Ascending aorta (tissue), 2 donors: Measurements from ENCODE around the gene ZMAT5. TPM values are rescaled to one million over a fixed set of nuclear protein-coding genes. Genes with fewer than 3 reads are reported as not detected.

ENCODE experiments used
- DNase-seq, 2 donors: peaks; one replicate each; pipeline ENCODE4 v3.0.0-alpha.2; 2019; ENCODE audit warnings: low spot score in 2 of 2
- H3K27ac ChIP-seq, 2 donors: fragments of 200-600 bp; sonication (generic); one replicate each; pipeline ENCODE4 v1.5.1; 2016 to 2017; ENCODE audit warnings: mild to moderate bottlenecking in 1 of 2
- H3K27me3 ChIP-seq: fragments of 200-600 bp; sonication (generic); one replicate; pipeline ENCODE4 v1.5.1; 2017
- H3K36me3 ChIP-seq, 2 donors: fragments of 200-600 bp; sonication (generic); one replicate each; pipeline ENCODE4 v1.5.1; 2016
- H3K4me1 ChIP-seq, 2 donors: fragments of 200-600 bp; sonication (generic); one replicate each; pipeline ENCODE4 v1.5.1; 2016 to 2017; ENCODE audit warnings: mild to moderate bottlenecking in 1 of 2
- H3K4me3 ChIP-seq, 2 donors: fragments of 200-600 bp; sonication (generic); one replicate each; pipeline ENCODE4 v1.5.1; 2016 to 2017; ENCODE audit warnings: mild to moderate bottlenecking in 1 of 2
- H3K9me3 ChIP-seq, 2 donors: fragments of 200-600 bp; sonication (generic); one replicate each; pipeline ENCODE4 v1.5.1; 2016
- CTCF ChIP-seq, 3 experiments: fragments of 200-600 bp in 2 of 3; fragments of 450-650 bp in 1 of 3; sonication (generic) in 2 of 3; IDR thresholded peaks; one replicate each; pipeline ENCODE4 v1.5.1; 2016 to 2019; ENCODE audit warnings: antibody characterized with exemption in 3 of 3, mild to moderate bottlenecking in 1 of 3, moderate library complexity in 1 of 3
- intact Hi-C: fragments of 100-400 bp; cut with DNase I; formaldehyde crosslinking; loops from one replicate; pipeline ENCODE4 v1.15.1; 2023
- total RNA-seq: library from RNA; depleted of rRNA; stranded (reverse); fragments of >200 nt; gene quantifications from one replicate; pipeline ENCODE4 v1.1.0, GENCODE V29; 2016

ZMAT5 gene
- total RNA-seq, 1 donor from 2014 or later = 59.3 TPM

GRCh38 chr22:29751669-29752068, 15.1 kb downstream of the ZMAT5 start:
- no peak for DNase-seq
- Histone ChIP-seq H3K4me3 (no peak overlapping the region), H3K9me3 (no peaks in the 10 kb centered on the region), H3K36me3 (peaks cover 17 to 43% of the 10 kb centered on the region in 2 donors), H3K4me1 (no peaks in the 10 kb centered on the region), H3K27ac (no peak overlapping the region), H3K27me3 (no peaks in the 10 kb centered on the region)
- no peak for TF ChIP-seq CTCF (IDR thresholded peaks at IDR 0.05)
- intact Hi-C loops = no loop called here

- no peak for DNase-seq
- no peak overlapping the region for H3K27ac ChIP-seq
- H3K4me1 ChIP-seq = no peaks in the 10 kb centered on the region
- H3K9me3 ChIP-seq = no peaks in the 10 kb centered on the region
- H3K36me3 ChIP-seq = peaks cover 23 to 51% of the 10 kb centered on the region in 2 donors
- no peak overlapping the region for H3K4me3 ChIP-seq
- no peak for TF ChIP-seq CTCF (IDR thresholded peaks at IDR 0.05)
- intact Hi-C loops = no loop called here
- no peaks in the 10 kb centered on the region for H3K27me3 ChIP-seq
Measured at GRCh38 chr22:29750559-29751538, 16.0 kb downstream of the ZMAT5 start.

- no peak for TF ChIP-seq CTCF (IDR thresholded peaks at IDR 0.05)
- H3K27ac ChIP-seq = no peak overlapping the region
- DNase-seq = no peak
- H3K4me1 ChIP-seq = no peaks in the 10 kb centered on the region
- peaks cover 25 to 59% of the 10 kb centered on the region in 2 donors for H3K36me3 ChIP-seq
- no peaks in the 10 kb centered on the region for H3K27me3 ChIP-seq
- intact Hi-C loops = no loop called here
- no peak overlapping the region for H3K4me3 ChIP-seq
- H3K9me3 ChIP-seq = no peaks in the 10 kb centered on the region
Measured at GRCh38 chr22:29750029-29750428, 16.8 kb downstream of the ZMAT5 start.

- Histone ChIP-seq H3K4me1 (no peaks in the 10 kb centered on the region), H3K36me3 (peaks cover 25 to 55% of the 10 kb centered on the region in 2 donors), H3K9me3 (no peaks in the 10 kb centered on the region), H3K4me3 (no peak overlapping the region), H3K27me3 (no peaks in the 10 kb centered on the region), H3K27ac (no peak overlapping the region)
- intact Hi-C loops = no loop called here
- no peak for DNase-seq
- no peak for TF ChIP-seq CTCF (IDR thresholded peaks at IDR 0.05)
Measured at GRCh38 chr22:29748248-29748893, 18.4 kb downstream of the ZMAT5 start.

GRCh38 chr22:29747832-29748231, 19.0 kb downstream of the ZMAT5 start:
- H3K36me3 ChIP-seq = peaks cover 25 to 56% of the 10 kb centered on the region in 2 donors
- H3K27me3 ChIP-seq = no peaks in the 10 kb centered on the region
- no peak overlapping the region for H3K4me3 ChIP-seq
- no peak overlapping the region for H3K27ac ChIP-seq
- H3K4me1 ChIP-seq = no peaks in the 10 kb centered on the region
- intact Hi-C loops = no loop called here
- no peak for DNase-seq
- no peak for TF ChIP-seq CTCF (IDR thresholded peaks at IDR 0.05)
- H3K9me3 ChIP-seq = no peaks in the 10 kb centered on the region
